HG03196 (cell line): ENCODE measurements around the gene OR2L5.

ENCODE experiments used
- ATAC-seq: cut with Tn5 transposase; IDR thresholded peaks from one replicate; pipeline ENCODE4 v1.9.1; 2021; ENCODE audit not compliant: unreplicated experiment

Gene OR2L5, protein sequence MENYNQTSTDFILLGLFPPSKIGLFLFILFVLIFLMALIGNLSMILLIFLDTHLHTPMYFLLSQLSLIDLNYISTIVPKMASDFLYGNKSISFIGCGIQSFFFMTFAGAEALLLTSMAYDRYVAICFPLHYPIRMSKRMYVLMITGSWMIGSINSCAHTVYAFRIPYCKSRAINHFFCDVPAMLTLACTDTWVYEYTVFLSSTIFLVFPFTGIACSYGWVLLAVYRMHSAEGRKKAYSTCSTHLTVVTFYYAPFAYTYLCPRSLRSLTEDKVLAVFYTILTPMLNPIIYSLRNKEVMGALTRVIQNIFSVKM

DNA sequence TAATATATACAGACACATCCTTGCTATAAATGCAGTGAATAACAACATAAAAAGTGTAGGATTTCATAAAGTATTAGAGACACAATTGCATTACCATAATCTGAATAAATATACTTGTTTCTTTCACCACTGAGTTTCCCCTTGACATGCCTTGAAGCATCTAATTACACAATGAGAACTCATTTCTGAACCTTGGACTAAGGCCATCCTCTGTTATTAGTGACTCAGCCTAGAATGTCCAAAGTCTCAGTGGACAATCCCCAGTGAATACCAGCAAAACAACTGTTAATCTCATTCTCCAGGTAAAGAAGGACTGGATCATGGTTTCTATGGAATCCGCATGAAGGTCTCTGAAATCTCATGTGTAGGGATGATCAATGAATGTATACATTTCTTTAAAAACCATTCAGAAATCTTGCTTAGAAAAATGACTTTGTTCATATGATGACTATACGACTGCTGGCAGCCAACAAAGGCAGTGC lies at the start of gene OR2L5:
OR2L5 (plus strand) TSS at position 432 of the 482 bp plus-strand sequence. CDS start 8,288 bp downstream, outside the sequence.
- no peak for ATAC-seq

DNA sequence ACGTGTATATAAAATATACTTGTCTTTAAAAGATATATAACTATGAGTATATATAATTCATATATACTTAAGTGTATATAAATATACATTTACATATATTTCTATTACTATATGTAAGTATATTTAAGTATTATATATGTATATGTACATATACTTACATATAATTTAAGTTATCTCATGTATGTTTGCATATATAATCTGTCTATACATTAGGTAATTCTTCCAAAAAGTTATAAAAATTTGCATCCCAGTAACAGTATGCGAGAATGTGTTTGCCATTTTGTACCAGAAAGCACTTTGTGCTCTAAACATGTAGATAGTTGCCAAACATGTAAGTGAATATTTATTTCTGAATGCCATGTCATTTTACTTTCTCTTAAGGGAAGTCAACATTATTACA lies 48.5 kb upstream of the OR2L5 start, which contains the start of gene OR2AK2:
OR2AK2 (plus strand) TSS at position 301 of the 400 bp plus-strand sequence. CDS start 144 bp downstream, outside the sequence.
- no peak for ATAC-seq

DNA sequence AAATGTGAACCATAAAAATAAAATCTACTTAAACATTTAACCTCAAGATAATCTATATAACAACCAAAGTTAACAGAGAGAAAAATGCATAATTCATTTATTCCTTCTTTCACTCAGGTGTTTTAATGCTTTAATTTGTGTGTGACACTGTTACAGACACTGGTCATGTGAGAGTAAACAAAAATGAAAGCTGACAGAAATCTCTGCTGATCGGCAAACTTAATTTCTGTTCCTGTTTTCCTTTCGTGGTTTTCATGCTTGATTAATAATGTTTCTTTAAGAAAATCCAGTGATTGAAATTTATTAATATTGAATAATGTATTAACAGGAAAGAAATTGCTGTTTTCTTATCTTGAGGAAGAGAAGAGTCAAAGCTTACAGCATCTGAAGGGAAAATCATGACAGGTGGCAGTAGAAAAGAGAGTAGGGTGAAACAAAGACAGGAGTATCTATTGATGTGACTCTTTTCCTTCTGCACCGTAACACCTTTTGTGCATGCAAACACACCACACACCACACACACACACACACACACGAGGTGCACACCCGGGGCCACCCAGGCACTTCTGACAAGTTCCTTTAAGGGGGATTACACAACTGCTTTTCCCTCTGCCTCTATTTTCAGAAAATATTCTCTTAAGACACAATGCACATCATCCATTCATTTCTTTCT lies 46.8 kb upstream of the OR2L5 start:
- peak; percentile 70 for ATAC-seq

DNA sequence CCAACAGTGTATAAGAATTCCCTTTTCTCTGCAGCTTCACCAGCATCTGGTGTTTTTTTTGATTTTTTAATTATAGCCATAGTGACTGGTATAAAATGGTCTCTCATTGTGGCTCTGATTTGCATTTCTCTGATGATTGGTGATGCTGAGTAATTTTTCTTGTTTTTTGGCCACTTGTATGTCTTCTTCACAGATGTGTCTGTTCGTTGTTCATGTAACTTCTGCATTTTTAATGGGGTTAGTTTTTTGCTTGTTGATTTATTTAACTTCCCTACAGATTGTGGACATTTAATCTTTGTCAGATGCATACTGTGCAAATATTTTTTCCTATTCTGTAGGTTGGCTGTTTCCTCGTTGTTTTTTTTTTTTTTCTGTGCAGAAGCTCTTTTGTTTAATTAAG lies 20.5 kb upstream of the OR2L5 start:
- no peak for ATAC-seq

DNA sequence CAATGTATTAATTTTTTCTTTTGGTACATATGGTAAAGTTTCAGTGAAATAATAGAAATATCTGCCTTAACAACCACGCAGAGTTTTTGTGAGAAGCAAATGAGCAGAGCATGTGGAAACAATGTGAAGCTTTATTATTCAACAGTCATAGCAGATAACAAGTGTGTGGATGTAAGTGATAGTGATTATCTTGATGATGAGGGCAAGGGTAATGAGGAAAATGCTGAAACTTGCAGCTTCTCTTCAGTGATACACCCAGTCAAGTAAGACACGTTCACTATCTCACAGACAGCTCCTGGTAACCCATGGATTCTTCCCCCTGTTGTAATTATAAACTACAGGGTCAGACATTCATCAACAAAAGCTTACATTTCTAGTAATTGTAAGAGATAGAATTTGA lies 14.6 kb upstream of the OR2L5 start:
- no peak for ATAC-seq

DNA sequence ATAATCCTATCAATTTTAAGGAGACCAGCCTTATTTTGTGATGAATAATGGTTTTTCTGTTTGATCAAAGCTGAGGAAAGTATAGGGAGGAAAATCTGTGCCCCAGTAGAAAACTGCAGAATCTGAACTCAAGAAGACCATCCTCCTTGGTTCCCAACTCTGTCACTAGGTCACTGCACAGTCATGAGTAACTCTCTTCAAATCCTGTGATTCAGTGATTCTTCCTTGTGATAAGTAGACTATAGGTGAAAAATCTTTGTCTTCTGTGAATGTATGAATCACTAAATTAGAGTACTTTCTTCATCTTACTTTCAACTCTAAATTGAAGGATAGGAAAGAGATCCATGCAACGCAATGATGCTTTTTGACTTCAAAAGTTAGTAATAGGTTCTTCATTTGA lies 13.3 kb upstream of the OR2L5 start:
- no peak for ATAC-seq

DNA sequence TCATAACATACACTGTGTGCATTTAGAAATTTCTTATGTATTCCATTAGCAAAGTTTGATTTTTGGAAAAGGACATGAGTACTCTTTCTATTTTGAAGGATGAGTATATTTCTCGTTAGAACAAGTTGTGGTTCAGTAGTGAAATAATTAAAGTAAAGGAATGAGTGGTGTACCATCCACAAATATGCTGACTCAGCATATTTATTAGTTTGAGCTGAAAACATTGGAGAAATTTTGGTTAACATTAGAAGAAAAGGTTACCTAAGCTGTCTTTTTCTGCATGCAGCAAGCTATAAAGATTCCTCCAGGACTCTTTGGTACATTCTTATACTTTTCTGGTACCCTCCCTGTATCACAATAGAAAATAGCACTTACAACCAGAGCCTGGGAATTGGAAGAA lies 5.7 kb upstream of the OR2L5 start:
- ATAC-seq = no peak

DNA sequence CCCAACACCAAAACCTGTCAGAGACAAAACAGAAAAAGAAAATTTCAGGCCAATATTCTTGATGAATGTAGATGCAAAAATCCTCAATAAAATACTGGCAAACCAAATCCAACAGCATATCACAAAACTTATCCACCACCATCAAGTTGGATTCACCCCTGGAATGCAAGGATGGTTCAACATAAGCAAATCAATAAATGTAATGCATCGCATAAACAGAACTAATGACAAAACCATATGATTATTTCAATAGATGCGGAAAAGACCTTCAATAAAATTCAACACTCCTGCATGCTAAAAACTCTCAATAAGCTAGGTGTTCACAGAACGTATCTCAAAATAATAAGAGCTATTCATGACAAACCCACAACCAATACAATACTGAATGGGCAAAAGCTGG lies 3.8 kb upstream of the OR2L5 start:
- ATAC-seq = no peak

DNA sequence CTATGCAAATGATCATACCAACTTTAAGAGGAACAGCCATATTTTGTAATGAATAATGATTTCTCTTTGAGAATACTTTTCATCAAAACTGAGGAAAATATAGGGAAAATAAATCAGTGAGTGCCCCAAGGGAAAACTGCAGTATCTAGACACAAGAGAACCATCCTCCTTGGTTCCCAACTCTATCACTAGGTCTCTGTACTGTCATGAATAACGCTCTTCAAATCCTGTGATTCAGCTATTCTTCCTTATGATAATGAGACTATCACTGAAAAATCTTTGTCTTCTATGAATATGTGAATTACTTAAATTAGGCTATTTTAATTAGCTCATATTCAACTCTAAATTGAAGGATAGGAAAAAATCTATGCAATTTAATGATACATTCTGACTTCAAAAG lies 2.3 kb downstream of the OR2L5 start:
- no peak for ATAC-seq

DNA sequence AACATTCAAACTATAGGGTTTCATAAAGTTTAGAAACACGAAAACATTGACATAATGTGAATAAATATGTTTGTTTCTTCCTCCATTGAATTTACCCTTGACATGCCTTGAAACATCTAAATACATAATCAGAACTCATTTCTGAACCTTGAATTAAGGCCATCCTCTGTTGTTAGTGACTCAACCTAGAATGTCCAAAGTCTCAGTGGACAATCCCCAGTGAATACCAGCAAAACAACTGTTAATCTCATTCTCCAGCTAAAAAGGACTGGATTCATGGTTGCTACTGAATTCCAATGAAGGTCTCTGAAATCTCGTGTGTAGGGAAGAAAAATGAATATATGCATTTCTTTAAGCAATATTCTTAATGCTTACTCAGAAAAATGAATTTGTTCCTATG lies 16.3 kb downstream of the OR2L5 start, which contains the start of gene OR2L2:
OR2L2 (plus strand) TSS at position 301 of the 400 bp plus-strand sequence. CDS start 8,198 bp downstream, outside the sequence.
- no peak for ATAC-seq

DNA sequence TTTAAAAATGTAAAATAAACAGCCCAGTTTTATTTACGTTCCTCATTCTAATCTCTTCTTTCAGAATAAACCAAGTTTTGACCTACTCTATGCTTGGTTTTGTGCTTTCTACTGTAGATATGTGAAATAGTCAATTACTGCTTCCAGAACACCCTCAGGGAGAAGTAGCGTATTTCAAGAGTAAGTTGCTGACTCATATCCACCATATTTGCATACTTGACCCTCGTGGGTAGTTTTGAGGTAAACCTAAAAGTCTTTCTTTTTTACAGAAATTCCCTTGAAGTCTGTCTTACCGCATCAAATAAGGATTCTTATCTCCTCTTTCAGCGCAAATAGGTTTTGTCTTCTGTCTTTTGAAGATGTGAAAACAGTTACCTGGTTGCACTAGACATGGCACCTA lies 31.7 kb downstream of the OR2L5 start:
- ATAC-seq = no peak

DNA sequence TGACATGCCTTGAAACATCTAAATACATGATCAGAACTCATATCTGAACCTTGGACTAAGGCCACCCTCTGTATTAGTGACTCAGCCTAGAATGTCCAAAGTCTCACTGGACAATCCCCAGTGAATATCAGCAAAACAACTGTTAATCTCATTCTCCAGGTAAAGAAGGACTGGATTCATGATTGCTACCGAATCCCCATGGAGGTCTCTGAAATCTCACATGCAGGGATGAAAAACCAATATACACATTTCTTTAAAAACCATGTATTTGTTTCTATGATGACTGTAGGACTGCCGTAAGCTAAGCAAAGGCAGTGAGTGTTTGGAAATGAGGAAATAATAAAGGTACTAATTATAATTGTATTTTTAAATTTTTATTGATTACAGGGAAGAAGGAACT lies 33.1 kb downstream of the OR2L5 start, which contains the start of gene OR2L3:
OR2L3 (plus strand) TSS at position 301 of the 400 bp plus-strand sequence. CDS start 13,846 bp downstream, outside the sequence.
- ATAC-seq = no peak

DNA sequence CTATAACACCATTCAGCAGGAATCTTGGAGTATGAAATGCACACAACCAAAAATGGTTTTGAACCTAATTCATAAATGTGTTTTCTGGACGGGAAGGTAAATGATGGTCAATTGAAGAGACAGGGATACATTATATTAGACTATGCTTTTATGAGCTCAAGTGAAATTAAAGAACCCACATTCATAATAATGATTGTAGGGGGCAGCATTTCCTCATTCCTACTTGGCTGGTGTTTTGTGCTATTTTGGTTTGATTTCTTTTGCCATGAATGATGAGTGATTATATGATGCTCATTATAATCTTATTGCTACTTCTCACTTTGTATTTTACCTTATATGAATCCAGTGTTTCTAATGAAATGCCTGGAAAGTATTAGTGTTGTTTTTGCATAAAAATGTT lies 33.5 kb downstream of the OR2L5 start:
- ATAC-seq = no peak

DNA sequence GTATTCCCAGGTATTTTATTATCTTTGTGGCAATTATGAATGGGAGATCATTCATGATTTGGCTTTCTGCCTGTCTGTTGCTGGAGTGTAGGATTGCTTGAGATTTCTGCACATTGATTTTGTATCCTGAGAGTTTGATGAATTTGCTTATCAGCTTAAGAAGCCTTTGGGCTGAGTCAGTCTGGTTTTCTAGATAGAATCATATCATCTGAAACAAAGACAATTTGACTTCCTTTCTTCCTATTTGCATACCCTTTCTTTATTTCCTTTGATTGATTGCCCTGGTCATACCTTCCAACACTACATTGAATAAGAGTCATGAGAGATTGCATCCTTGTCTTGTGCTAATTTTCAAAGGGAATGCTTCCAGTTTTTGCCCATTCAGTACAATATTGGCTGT lies 41.2 kb downstream of the OR2L5 start:
- ATAC-seq = no peak

DNA sequence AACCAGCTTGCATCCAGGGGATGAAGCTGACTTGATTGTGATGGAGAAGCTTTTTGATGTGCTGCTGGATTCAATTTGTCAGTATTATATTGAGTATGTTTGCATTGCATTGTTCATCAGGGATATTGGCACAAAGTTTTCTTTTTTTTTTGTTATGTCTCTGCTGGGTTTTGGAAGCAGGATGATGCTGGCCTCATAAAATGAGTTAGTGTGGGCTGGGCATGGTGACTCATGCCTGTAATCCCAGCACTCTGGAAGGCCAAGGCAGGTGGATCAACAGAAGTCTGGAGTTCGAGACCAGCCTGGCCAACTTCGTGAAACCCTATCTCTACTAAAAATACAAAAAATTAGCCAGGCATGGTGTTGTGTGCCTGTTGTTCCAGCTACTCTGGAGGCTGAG lies 41.8 kb downstream of the OR2L5 start:
- ATAC-seq = no peak

DNA sequence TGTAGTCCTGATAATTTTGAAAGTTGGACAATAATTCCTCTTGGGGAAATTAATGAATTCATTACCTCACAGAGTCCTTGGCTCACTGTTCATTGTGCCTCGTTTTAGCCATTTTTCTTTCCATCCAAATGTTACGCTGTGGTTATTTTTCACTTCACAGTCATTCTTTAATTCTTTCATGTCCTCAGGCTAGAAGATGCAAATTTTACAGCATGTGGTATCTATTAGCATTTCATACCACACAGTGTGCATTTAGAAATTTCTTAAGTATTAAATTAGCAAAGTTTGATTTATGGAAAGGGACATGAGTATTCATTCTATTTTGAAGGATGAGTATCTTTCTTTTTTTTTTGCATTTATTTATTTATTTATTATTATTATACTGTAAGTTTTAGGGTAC lies 51.6 kb downstream of the OR2L5 start:
- ATAC-seq = no peak

DNA sequence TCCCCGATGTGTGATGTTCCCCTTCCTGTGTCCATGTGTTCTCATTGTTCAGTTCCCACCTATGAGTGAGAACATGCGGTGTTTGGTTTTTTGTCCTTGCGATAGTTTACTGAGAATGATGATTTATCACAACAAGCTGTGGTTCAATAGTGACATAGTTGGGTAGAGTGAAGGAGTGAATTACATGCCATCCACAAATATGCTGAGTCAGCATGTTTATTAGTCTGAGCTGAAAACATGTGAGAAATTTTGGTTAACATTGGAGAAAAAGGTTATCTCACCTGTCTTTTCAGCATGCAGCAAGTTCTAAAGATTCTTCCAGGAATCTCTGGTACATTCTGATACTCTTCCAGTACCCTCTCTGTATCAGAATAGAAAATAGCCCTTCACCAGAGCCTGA lies 52.1 kb downstream of the OR2L5 start:
- ATAC-seq = no peak
